NCI-H128 (cell line): Measurements from ENCODE around the gene LRRC47.
A peak's percentile ranks its signal among the peaks of the same experiment; 100 is the strongest.
"Not testable (repeated sequence)": the region's sequence is repeated elsewhere in the genome, so short reads cannot be mapped to it uniquely, and the experiment has no call there.

Source experiments
- DNase-seq: peaks from one replicate; lab custom pipeline; 2025; ENCODE audit not compliant: unreplicated experiment; lab: John Stamatoyannopoulos, UW

LRRC47 gene

DNA sequence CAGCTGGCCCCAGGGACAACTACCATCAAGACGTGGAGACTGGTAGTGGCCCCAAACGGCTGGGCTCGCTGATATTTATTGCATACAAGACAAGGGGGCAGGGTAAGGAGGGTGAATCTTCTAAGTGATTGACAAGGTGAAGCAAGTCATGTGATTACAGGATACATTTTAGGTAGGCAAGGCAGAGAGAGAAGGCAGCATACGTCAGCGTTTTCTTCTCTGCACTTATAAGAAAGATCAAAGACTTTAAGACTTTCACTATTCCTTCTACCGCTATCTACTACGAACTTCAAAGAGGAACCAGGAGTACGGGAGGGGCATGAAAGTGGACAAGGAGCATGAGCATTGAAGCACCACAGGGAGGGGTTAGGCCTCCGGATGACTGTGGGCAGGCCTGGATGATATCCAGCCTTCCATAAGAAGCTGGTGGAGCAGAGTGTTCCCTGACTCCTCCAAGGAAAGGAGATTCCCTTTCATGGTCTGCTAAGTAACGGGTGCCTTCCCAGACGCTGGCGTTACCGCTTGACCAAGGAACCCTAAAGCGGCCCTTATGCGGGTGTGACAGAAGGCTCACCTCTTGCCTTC, 47.9 kb downstream of the LRRC47 start:
- DNase-seq: not testable (repeated sequence)

DNA sequence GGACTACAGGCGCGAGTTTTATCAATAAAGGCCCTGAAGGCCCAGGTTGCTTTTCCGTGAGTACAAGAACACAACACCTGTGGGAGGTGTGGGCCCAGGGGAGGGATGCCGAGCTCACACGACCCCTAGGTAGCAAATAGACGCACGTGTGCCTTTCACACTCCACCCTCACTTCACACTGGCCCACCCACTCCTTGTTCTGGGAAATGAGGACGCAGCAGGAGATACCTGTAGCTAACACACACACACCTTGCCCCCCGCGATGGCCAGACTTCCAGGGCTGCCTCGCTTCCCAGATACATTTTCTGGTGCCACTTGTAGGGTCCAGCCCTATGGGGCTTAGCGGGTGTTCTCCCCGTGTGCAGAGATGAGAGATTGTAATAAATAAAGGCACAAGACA, 48.4 kb downstream of the LRRC47 start:
- DNase-seq: no peak

DNA sequence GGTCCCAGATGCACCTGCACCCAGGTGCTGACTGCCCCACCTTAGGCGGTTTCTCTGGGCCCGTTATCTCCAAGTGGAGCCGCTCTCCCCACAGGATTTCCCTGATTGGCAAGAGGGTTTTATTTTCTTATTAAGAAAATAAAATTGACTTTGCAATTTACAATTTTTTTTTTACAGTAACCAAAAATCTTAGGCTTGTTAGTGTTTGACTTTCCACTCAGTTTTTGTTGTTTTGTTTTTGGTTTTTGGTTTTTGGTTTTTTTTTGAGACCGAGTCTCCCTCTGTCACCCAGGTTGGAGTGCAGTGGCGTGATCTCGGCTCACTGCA, 48.8 kb downstream of the LRRC47 start:
- DNase-seq: no peak

DNA sequence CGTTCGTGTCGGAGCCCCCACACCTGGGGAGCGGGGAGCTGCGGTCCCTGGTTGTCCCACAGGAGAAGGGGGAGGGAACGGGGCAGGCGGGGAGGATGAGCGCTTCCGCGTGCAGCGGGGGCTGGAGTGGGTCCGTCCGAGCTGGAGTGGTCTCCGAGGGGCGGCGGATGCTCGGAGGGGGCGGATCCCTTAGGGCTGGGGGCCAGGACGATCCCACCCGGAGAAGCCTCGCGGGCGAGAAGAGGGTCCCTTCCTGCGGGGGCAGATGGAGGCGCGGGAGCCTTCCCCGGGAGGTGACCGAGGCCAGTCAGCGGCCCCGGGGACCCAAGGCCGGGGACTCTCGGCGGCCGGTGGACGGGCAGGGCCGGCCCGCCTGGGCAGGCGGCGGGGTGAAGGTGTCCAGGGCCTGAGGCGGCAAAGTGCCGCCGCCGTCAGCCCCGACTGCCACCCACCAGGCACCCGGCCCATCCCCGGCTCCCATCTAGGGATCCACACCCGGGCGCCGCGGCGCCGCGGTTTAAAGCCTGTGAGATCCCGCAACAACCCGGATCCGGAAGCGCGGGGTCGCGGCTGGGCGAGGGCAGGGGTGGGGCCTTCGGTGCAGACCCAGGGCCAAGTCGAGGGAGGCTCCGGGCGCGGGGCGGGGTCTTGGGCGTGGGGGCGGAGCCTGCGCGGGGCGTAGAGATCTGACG, 49.3 kb downstream of the LRRC47 start:
- DNase-seq: peak; percentile 67

DNA sequence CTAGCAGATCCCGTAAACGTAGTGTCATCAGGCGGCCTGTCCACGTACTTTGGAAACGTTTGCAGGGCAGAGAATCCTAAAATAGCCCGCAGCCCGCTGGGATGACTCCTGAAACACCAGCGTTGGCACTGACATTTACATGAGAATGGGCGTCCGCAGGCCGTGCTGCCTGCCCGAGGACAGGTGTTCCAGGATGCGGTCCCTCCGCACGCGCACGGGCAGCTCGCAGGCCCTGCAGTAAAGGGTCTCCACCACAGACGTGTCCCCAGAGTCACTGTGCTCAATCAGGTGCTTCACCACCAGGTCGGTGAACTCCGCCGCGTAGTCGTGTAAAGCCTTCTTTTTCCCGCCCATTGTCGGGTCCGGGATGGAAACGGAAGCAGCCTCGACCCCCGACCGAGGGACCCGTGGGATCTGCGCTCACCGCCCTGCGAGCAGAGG, 49.9 kb downstream of the LRRC47 start:
- no peak for DNase-seq

DNA sequence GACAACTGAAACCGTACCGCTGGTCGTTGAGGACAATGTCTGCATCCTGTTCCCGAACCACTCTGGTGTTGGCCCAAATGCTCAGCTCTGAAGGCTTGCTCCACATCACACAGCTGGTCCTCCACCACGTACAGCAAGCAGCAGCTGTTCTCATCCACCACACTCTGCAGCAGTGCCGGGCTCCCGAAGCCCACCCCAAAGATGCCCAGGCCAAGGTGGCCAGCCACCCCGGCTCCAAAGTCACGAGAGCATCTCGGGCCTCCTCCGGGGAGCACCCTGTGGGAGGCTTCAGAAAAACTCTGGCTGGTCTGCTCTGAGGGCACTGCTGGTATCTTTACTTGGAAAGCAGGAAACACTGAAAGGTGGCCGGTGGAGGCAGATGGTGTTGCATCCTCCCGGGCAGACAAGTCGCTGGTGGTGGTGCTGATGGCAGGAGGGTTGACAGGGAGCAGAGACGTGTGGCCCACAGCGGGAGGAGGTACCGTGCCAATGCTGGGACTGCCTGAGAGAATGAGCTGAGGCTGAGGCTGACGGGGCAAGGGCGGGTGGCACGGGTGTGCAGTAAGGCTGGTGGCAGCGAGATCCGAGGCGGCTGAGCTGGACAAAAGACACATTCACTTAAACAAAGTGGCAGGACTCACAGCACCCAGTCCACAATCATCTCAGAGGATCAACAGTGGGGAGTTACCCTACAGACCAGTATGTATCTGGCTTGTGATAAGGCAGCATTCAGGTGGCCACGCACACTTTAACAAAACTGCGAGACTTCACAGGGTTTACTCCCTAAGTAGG, 50.5 kb downstream of the LRRC47 start:
- DNase-seq: no peak

DNA sequence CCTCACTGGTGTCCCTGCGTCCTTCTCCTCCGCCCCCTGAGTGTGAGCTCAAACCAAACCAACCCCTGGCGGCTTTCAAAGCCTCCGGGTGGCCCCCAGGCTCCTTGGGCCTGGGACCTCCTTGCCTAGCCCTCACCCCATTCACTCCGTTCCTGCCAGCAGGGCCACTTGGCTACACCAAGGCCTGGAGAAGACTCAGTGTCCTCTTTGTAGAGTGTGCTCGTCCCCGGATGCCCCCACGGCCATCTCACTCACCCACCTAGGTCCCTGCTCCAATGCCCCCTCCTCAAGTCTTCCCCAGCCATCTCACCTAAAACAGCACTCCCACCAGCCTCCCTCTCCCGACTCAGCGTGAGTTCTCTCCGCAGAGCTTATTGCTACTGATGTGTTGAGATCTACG, 51.2 kb downstream of the LRRC47 start:
- DNase-seq: no peak

DNA sequence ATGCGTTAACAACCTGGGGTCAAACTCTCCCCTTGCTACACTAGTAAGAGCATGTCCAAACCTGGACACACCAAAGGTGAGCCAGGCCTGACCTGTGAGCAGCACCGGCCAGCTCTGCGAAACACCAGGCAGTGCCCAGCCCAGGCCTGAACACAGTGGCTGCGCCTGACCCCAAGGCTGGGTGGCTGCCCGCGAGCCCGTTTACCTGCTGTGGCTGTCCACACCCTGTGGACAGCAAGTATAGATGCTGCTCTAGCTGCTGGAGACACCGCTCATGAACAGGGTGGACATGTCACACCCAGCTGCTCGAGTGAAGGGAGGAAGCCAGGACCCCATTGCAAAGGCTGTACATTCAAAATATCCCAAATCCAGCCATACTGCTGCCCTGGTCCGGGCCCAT, 51.7 kb downstream of the LRRC47 start:
- no peak for DNase-seq

DNA sequence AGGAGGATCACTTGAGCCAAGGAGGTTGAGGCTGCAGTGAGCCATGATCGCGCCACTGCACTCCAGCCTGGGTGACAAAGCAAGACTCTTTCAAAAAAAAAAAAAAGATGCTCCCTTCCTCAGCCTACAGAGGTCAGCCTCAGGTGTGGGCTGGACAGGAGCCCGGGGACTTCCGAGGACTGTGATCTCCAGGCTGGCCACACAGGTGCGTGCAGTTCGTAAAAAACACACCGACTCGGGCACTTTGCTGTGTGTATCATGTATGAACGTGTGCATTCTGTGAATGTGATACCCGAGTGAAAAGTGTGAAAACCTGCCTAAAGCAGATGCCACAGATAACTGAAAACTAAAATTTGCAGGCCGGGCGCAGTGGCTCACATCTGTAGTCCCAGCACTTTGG, 52.5 kb downstream of the LRRC47 start:
- DNase-seq: no peak

DNA sequence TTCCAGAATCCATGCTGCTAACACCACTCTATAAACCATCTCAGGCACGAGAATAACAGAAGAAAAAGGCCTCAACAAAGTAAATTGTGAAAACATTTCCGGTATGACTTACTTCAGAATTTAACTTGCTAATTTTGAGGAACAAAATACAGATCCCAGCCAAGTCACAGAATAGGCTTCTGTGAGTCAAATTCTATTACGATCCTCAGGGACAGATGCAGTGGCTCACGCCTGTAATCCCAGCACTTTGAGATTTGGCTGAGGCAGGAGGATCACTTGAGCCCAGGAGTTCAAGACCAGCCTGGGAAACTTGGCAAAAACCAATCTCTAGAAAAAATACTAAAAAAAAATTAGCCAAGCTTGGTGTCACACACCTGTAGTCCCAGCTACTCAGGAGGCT, 52.9 kb downstream of the LRRC47 start:
- DNase-seq: no peak

DNA sequence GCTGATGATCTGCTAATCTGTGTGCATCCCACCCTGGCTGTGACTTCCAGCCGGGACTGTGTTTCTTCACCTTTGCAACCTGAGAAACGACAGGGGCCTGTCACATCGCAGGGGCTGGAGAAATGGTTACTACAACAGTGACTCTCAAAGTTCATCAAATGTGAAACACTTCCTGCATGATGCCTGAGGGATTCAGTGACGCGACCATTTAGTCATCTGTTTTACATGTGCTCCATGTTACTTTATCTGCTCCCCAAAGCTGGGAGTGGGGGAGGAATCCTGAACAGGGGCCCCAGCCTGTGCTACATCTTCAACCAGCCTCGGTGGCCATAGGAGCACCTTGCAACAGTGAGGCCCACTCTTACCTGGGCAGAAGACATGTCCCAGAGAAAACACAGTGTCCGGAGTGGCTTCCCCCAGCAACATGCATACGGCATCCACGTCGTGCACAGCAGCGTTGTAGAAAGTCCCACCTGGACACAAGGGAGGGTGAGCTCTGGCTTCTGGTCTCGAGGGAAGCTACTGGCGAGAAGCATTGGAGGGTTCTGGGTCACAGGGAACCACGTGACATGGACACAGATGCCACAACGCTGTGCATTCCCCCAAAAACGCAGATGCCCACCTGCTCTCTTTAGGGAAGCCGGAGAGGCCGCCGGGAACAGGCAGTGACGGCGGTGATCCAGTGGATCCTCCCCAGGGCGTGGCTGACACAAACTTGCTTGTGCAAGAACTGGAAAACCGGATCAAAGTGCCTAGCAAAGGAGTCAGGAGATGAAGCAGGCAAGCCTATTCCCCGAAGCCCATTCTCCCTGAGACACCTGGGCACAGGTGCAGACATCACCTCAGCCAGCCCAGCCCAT, 53.6 kb downstream of the LRRC47 start:
- DNase-seq: no peak

DNA sequence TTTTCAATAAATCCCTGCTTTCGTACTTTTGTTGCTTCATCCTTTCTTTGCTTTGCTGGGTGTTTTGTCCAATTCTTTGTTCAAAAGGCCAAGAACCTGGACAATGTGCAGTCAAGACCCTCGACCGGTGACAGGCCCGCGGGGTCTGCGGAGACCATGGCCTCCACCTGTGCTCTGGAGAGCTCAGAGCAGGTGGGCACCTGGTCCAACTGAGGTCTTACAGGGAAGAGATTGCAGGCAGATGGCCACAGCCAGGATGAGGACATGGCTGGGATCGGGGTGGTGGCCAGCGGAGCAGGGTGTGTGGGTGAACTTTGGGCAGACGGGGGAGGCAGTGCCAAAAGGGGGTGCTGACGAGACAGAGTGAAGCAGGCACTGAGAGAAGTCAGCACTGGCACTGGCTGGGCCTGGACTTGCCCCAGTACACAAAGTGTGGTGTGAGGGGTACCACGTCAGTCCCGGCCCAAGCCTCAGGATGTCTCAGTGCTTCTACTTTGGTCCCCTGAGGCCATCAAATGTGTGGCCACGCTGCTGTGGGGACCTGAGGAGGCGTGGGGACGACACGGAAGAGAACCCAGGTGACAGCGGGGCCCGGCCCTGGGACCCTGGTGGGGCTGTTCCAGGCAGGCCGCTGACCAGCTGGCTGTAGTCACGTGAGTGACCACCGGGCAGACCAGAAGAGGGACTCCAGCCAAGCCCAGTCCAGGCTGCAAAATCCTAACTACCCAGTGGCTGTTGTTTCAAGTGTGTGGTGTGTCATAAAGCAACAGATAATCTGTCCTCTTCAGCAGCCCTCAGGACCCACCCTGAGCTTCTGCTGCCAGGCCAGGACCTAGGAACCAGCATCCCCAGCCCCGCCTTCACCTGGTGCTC, 54.5 kb downstream of the LRRC47 start:
- no peak for DNase-seq

DNA sequence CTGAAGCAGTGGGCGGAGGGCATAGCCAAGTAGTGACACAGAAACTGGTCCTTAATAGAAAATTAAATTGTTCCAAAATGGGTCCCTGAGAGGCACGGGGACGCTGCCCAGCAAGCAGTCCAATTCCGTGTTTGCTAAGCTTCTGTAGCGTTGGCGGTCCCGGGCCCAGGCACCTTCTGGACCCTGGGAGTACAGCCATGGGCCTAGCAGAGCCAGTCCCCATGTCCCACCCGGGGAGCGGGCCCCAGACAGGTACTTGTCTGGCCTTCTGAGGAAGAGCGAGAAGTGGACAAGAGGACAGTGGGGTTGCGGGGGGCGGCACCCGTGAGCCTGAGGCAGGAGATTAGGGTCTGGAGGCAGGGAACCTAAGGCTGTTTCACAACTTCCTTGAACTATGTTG, 55.5 kb downstream of the LRRC47 start:
- DNase-seq: no peak

DNA sequence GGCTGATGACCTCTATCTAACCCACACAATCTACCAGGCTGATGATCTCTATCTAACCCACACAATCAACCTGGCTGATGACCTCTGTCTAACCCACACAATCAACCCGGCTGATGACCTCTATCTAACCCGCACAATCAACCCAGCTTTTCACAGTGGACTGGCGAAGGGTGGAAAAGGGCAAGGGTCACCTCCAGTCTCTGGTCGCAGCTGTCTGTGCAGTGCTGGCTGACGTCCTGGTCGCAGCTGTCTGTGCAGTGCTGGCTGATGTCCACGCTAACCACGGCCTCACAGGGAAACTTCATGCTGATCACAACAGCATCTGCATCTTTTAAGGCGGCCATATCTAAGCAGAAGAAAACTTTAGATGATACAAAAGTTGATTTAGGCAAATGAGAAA, 56.3 kb downstream of the LRRC47 start:
- no peak for DNase-seq

DNA sequence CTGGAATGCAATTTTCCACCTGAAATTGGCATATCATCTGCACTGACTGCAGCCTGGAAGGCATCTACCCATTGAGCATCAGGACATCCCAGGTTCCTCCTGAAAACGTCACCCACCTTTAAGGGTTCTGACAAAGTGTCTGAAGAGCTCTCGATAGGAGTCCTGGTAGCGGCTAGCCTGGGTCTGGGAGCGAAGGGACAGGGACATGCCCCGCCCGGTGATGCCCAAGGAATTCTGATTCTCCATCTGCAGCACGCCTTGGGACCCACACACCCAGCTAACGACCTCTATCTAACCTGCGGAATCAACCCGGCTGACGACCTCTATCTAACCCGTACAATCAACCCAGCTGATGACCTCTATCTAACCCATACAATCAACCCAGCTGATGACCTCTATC, 57.4 kb downstream of the LRRC47 start:
- no peak for DNase-seq

DNA sequence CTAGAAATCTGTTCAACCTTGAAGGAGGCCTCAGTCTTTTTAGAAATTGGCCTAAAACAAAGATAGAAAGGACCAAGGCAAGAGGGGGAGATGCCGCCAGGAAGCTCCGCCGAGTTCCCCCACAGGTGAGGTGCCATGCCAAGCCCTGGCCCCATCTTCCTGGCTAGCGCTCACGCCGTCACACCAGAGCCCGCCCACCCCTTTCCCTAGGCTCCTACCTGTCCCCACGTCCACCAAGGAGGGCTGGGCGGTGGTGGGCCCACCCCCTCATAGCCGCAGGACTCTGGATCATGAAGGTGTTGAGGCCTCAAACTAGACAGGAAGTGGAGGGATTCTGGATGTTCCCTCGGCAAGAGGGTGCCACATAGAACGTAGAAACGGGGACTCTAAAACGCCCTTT, 59.6 kb downstream of the LRRC47 start:
- no peak for DNase-seq

DNA sequence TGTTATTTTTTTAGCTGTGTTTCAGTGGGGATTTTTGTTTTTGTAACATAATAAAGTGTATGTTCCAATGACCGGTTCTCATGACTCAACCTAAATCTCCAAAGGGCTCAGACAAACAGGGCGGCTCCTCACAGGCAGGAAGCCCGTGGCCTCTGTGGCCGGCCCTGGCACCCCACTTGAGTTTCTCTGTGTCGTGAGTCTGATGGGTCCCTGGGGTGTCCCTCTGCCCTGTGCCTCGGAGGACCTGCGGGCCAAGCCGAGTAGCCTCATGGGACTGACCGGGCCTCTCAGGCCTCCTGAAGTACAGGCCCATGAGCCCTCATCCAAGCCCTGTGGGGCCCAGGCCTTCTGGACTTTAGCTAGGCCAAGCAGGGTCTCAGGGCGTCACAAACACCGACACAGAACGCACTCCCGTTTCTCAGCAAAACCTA, 60.2 kb downstream of the LRRC47 start:
- DNase-seq: no peak

DNA sequence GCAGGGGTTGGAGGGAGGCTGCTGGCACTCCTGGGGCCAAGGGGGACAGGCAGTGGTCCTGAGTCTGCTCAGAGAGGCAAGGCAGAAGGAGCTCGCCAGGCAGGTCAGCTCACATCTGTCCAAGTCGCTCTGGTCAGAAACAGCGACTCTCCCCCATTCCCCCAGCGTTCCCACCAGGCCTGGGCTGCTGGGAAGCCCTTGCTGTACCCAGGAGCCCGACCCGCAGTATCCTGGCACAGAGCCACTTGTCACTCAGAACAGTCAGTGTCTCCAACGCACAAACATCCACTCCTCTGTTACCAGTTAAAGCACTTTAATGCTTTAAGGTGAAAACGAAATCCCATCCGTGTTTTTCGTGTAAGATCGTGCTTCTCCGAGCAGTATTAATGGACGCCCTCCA, 60.6 kb downstream of the LRRC47 start:
- DNase-seq: no peak

DNA sequence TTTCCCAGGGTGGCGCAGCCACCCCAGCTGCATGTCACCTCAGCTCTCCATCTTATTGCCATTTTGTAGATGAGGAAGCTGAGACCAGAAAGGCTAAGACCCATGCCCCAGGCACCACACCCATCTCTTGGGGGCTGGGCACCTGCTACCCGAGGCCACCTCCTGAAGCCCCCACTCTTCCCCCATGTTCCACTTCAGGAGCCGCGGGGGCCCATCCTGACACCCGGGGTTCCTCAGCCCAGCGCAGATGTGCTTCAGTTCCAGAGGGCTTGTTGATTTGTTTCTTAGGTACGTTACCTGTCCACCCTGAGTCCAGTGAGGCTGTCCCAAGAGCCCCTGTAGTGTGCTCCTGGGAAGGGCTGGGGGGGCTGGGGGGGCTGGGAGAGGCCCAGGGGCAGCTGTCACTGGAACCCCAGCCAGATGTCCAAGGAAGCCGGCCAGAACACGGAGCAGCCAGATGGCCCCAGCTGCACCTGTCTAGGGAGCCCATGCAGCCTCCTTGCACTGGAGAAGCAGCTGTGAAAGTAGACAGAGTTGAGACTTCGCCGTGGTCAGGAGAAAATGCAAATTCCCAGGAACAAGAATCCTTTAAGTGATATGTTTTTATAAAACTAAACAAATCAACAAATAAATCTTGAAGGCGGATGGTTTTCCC, 61.1 kb downstream of the LRRC47 start:
- DNase-seq: no peak

DNA sequence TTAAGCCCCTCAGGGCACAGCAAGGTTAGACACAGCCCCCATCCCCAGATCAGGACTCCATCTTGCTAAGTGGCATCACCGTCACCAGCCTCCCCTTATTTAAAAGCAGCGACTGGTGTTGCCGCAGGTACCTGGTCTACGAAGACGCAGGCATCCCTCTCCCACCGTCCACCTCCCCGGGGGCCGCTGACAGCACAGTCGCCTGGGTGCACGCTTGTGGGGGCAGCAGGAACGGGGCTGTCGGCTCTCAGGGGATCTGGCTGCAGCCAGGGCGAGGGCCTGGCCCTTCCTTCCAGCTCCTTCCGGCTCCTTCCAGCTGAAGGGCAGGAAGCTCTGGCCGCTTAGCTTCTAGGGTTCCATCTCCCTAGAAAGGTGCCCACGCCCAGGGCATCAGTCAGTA, 61.7 kb downstream of the LRRC47 start:
- DNase-seq: no peak
